Activated CD4-positive, alpha-beta memory T cell treated with anti-CD3 and anti-CD28 coated beads for 36 hours (primary cell): ENCODE data around the gene METTL6. TPM values are rescaled to one million over a fixed set of nuclear protein-coding genes. Genes with fewer than 3 reads are reported as not detected.
A peak's percentile ranks its signal among the peaks of the same experiment; 100 is the strongest.
"Not testable (repeated sequence)": the region's sequence is repeated elsewhere in the genome, so short reads cannot be mapped to it uniquely, and the experiment has no call there.

Experiments used
- CTCF ChIA-PET: fragments of 350-600 bp; sonication (Branson Sonifier 250); formaldehyde crosslinking; loops from one replicate; lab custom pipeline; 2021; ENCODE audit warnings: antibody characterized with exemption, inconsistent platforms; lab: Charles Lee
- POLR2A ChIA-PET: fragments of 350-600 bp; sonication (Branson Sonifier 250); formaldehyde crosslinking; loops from one replicate; lab custom pipeline; 2021; ENCODE audit warnings: antibody characterized with exemption; lab: Charles Lee
- DNase-seq: peaks from one replicate; pipeline ENCODE4 v3.0.0-alpha.2; 2020
- H3K27ac Mint-ChIP-seq: one replicate; pipeline ENCODE4 v1.8.0; 2021; ENCODE audit warnings: mixed read lengths
- H3K27me3 Mint-ChIP-seq: one replicate; pipeline ENCODE4 v1.8.0; 2021; ENCODE audit warnings: mixed read lengths
- H3K36me3 Mint-ChIP-seq: one replicate; pipeline ENCODE4 v1.8.0; 2021; ENCODE audit warnings: mixed read lengths
- H3K4me1 Mint-ChIP-seq: one replicate; pipeline ENCODE4 v1.8.0; 2021; ENCODE audit warnings: low read depth, mixed read lengths
- H3K4me3 Mint-ChIP-seq: one replicate; pipeline ENCODE4 v1.8.0; 2021; ENCODE audit warnings: mild to moderate bottlenecking, mixed read lengths
- H3K9me3 Mint-ChIP-seq: one replicate; pipeline ENCODE4 v1.8.0; 2021; ENCODE audit warnings: mixed read lengths
- intact Hi-C: fragments of 100-400 bp; cut with micrococcal nuclease; formaldehyde crosslinking; loops from one replicate; pipeline ENCODE4 v1.15.1; 2023
- total RNA-seq, 2 experiments: library from RNA; stranded (reverse); gene quantifications; one replicate each; pipeline ENCODE4 v1.2.3, GENCODE V29; 2021

Gene METTL6
- total RNA-seq, 2 experiments from 2014 or later: 17.3 to 17.8 TPM

GRCh38 chr3:15384510-15385237 lies 42.7 kb downstream of the METTL6 start:
- peaks cover 5% of the 10 kb centered on the region for H3K9me3 Mint-ChIP-seq
- no peaks in the 10 kb centered on the region for H3K27me3 Mint-ChIP-seq
- intact Hi-C loops: no loop called here
- H3K36me3 Mint-ChIP-seq: no peaks in the 10 kb centered on the region
- H3K4me3 Mint-ChIP-seq: no peak overlapping the region
- no peak for DNase-seq
- no peak overlapping the region for H3K27ac Mint-ChIP-seq
- H3K4me1 Mint-ChIP-seq: peaks cover 6% of the 10 kb centered on the region
- ChIA-PET POLR2A (interaction anchor here (0.7 kb wide), 1 partner anchor 104 kb away, joined by 3 read pairs; no protein-coding TSS in a partner anchor), CTCF (interaction anchor here (0.9 to 2.7 kb wide), 4 partner anchors 19 to 144 kb away, joined by 3 to 14 read pairs (median 4); no protein-coding TSS in a partner anchor)

GRCh38 chr3:15382405-15382923 lies 44.9 kb downstream of the METTL6 start:
- no peak for DNase-seq
- peaks cover 5% of the 10 kb centered on the region for H3K9me3 Mint-ChIP-seq
- peaks cover 14% of the 10 kb centered on the region for H3K4me1 Mint-ChIP-seq
- no peaks in the 10 kb centered on the region for H3K27me3 Mint-ChIP-seq
- H3K36me3 Mint-ChIP-seq: no peaks in the 10 kb centered on the region
- H3K4me3 Mint-ChIP-seq: no peak overlapping the region
- no peak overlapping the region for H3K27ac Mint-ChIP-seq
- ChIA-PET POLR2A (no interaction called here), CTCF (interaction anchor here (7.0 kb wide), 1 partner anchor 115 kb away, joined by 151 read pairs; no protein-coding TSS in a partner anchor)
- intact Hi-C loops: no loop called here

GRCh38 chr3:15380980-15381890 lies 46.1 kb downstream of the METTL6 start:
- H3K27ac Mint-ChIP-seq: no peak overlapping the region
- CTCF ChIA-PET: interaction anchor here (0.7 to 7.0 kb wide), 5 partner anchors 22 to 146 kb away, joined by 3 to 151 read pairs (median 4); no protein-coding TSS in a partner anchor
- peaks cover 14% of the 10 kb centered on the region for H3K4me1 Mint-ChIP-seq
- H3K4me3 Mint-ChIP-seq: no peak overlapping the region
- peaks cover 5% of the 10 kb centered on the region for H3K9me3 Mint-ChIP-seq
- no peak for DNase-seq
- H3K36me3 Mint-ChIP-seq: no peaks in the 10 kb centered on the region
- no peaks in the 10 kb centered on the region for H3K27me3 Mint-ChIP-seq
- POLR2A ChIA-PET: no interaction called here
- intact Hi-C loops: no loop called here

GRCh38 chr3:15377961-15378791 lies 49.2 kb downstream of the METTL6 start:
- Mint-ChIP-seq H3K36me3 (no peaks in the 10 kb centered on the region), H3K4me1 (peaks cover 18% of the 10 kb centered on the region), H3K27ac (peak overlapping the region; percentile 79), H3K4me3 (peak overlapping the region; percentile 20), H3K27me3 (no peaks in the 10 kb centered on the region), H3K9me3 (no peaks in the 10 kb centered on the region)
- intact Hi-C loops: loop anchor here (1.0 kb wide), 8 partner anchors 17 to 179 kb away; partner anchors contain the start of genes CAPN7 and SH3BP5
- ChIA-PET POLR2A (interaction anchor here (1.0 to 1.2 kb wide), 3 partner anchors 17 to 110 kb away, joined by 3 to 4 read pairs (median 4); partner anchors contain the start of gene SH3BP5), CTCF (interaction anchor here (0.6 to 7.0 kb wide), 18 partner anchors 10 to 178 kb away, joined by 3 to 151 read pairs (median 4); partner anchors contain the start of gene SH3BP5)
- peak; percentile 97 for DNase-seq

GRCh38 chr3:15375461-15376000 lies 51.8 kb downstream of the METTL6 start:
- H3K4me1 Mint-ChIP-seq: peaks cover 18% of the 10 kb centered on the region
- POLR2A ChIA-PET: no interaction called here

GRCh38 chr3:15372918-15373317 lies 54.4 kb downstream of the METTL6 start:
- POLR2A ChIA-PET: no interaction called here
- CTCF ChIA-PET: interaction anchor here (1.0 to 1.3 kb wide), 3 partner anchors 27 to 105 kb away, joined by 3 to 6 read pairs (median 3); no protein-coding TSS in a partner anchor
- no peaks in the 10 kb centered on the region for H3K9me3 Mint-ChIP-seq
- DNase-seq: no peak
- H3K27ac Mint-ChIP-seq: no peak overlapping the region
- H3K27me3 Mint-ChIP-seq: no peaks in the 10 kb centered on the region
- H3K4me3 Mint-ChIP-seq: no peak overlapping the region
- peaks cover 12% of the 10 kb centered on the region for H3K4me1 Mint-ChIP-seq
- no peaks in the 10 kb centered on the region for H3K36me3 Mint-ChIP-seq
- intact Hi-C loops: no loop called here

More at GRCh38 chr3:15375461-15376000, 51.8 kb downstream of the METTL6 start:
- H3K36me3 Mint-ChIP-seq: no peaks in the 10 kb centered on the region
- CTCF ChIA-PET: interaction anchor here (0.8 kb wide), 1 partner anchor 108 kb away, joined by 3 read pairs; no protein-coding TSS in a partner anchor
- H3K27me3 Mint-ChIP-seq: no peaks in the 10 kb centered on the region
- no peaks in the 10 kb centered on the region for H3K9me3 Mint-ChIP-seq
- intact Hi-C loops: no loop called here
- no peak for DNase-seq
- H3K4me3 Mint-ChIP-seq: peak overlapping the region; percentile 10
- peak overlapping the region; percentile 16 for H3K27ac Mint-ChIP-seq

- CTCF ChIA-PET: interaction anchor here (0.6 to 1.0 kb wide), 2 partner anchors 9 to 261 kb away, joined by 3 read pairs; no protein-coding TSS in a partner anchor
These were observed 58.7 kb downstream of the METTL6 start for GRCh38 chr3:15368561-15369135.

GRCh38 chr3:15367059-15367458 lies 60.3 kb downstream of the METTL6 start:
- ChIA-PET CTCF (interaction anchor here (0.9 to 2.7 kb wide), 3 partner anchors 11 to 99 kb away, joined by 3 to 13 read pairs (median 11); no protein-coding TSS in a partner anchor), POLR2A (interaction anchor here (1.0 to 1.2 kb wide), 2 partner anchors 12 to 35 kb away, joined by 4 read pairs; partner anchors contain the start of gene SH3BP5)
- Mint-ChIP-seq H3K9me3 (no peaks in the 10 kb centered on the region), H3K27me3 (no peaks in the 10 kb centered on the region), H3K36me3 (no peaks in the 10 kb centered on the region), H3K4me3 (no peak overlapping the region), H3K4me1 (peaks cover 30% of the 10 kb centered on the region), H3K27ac (peak overlapping the region; percentile 39)
- intact Hi-C loops: no loop called here
- no peak for DNase-seq

More at GRCh38 chr3:15368561-15369135, 58.7 kb downstream of the METTL6 start:
- intact Hi-C loops: no loop called here
- H3K4me1 Mint-ChIP-seq: peaks cover 19% of the 10 kb centered on the region
- H3K36me3 Mint-ChIP-seq: no peaks in the 10 kb centered on the region
- DNase-seq: no peak
- H3K9me3 Mint-ChIP-seq: no peaks in the 10 kb centered on the region
- no peak overlapping the region for H3K4me3 Mint-ChIP-seq
- POLR2A ChIA-PET: no interaction called here
- no peak overlapping the region for H3K27ac Mint-ChIP-seq
- H3K27me3 Mint-ChIP-seq: no peaks in the 10 kb centered on the region

GRCh38 chr3:15364078-15364477 lies 63.3 kb downstream of the METTL6 start:
- H3K36me3 Mint-ChIP-seq, H3K27me3 Mint-ChIP-seq, DNase-seq, H3K27ac Mint-ChIP-seq, intact Hi-C loops, H3K4me3 Mint-ChIP-seq, POLR2A ChIA-PET, H3K9me3 Mint-ChIP-seq: not testable (repeated sequence)
- CTCF ChIA-PET: interaction anchor here (1.0 to 3.7 kb wide), 5 partner anchors 17 to 96 kb away, joined by 3 to 46 read pairs (median 3); partner anchors contain the start of gene SH3BP5
- peaks cover 53% of the 10 kb centered on the region for H3K4me1 Mint-ChIP-seq
